Fibroblast of lung (primary cell): ENCODE data around the gene DUSP3. TPM values are rescaled to one million over a fixed set of nuclear protein-coding genes. Genes with fewer than 3 reads are reported as not detected.

ENCODE experiments used
- DNase-seq, 2 donors: peaks; one replicate each; pipeline versions ENCODE4 v3.0.0 to v3.0.0-alpha.2; 2010; ENCODE audit warnings: low read depth in 2 of 2
- H2AFZ ChIP-seq: 2 replicates; pipeline ENCODE4 v1.5.1; 2012; ENCODE audit warnings: low read length, control low read depth, inconsistent platforms
- H3K27ac ChIP-seq: 2 replicates; pipeline ENCODE4 v1.5.1; 2011; ENCODE audit warnings: low read length, control low read depth; ENCODE audit not compliant: insufficient read depth
- H3K27me3 ChIP-seq: 2 replicates; pipeline ENCODE4 v1.5.1; 2011; ENCODE audit warnings: mild to moderate bottlenecking, low read length; ENCODE audit not compliant: control insufficient read depth, insufficient read depth
- H3K36me3 ChIP-seq: 2 replicates; pipeline ENCODE4 v1.5.1; 2011; ENCODE audit warnings: low read length; ENCODE audit not compliant: control insufficient read depth, insufficient read depth
- H3K4me1 ChIP-seq: 2 replicates; pipeline ENCODE4 v1.5.1; 2011; ENCODE audit warnings: low read length; ENCODE audit not compliant: control insufficient read depth, insufficient read depth; ENCODE audit errors: extremely low read depth
- H3K4me2 ChIP-seq: 2 replicates; pipeline ENCODE4 v1.5.1; 2011; ENCODE audit warnings: low read length, control low read depth; ENCODE audit not compliant: insufficient read depth; ENCODE audit errors: extremely low read depth
- H3K4me3 ChIP-seq, 4 experiments: fragments of 200-600 bp in 1 of 4; sonication (generic) in 1 of 4; replicated peaks in 1 of 4; 2 replicates each; pipeline ENCODE4 v1.5.1; 2011 to 2016; ENCODE audit warnings: low read length in 4 of 4, low read depth in 3 of 4, mild to moderate bottlenecking in 3 of 4, control low read depth in 2 of 4, inconsistent platforms in 1 of 4, mixed read lengths in 1 of 4; ENCODE audit not compliant: insufficient read depth in 1 of 4; ENCODE audit errors: control extremely low read depth in 1 of 4
- H3K79me2 ChIP-seq: 2 replicates; pipeline ENCODE4 v1.5.1; 2012; ENCODE audit warnings: mild to moderate bottlenecking, low read length, inconsistent platforms; ENCODE audit not compliant: control insufficient read depth, insufficient read depth
- H3K9ac ChIP-seq: 2 replicates; pipeline ENCODE4 v1.5.1; 2011; ENCODE audit warnings: mild to moderate bottlenecking, low read length, control low read depth; ENCODE audit not compliant: insufficient read depth
- H3K9me3 ChIP-seq: 2 replicates; pipeline ENCODE4 v1.5.1; 2012; ENCODE audit warnings: low read depth, low read length; ENCODE audit not compliant: control insufficient read depth, insufficient read depth
- H4K20me1 ChIP-seq: 2 replicates; pipeline ENCODE4 v1.5.1; 2011; ENCODE audit warnings: low read length; ENCODE audit not compliant: control insufficient read depth, insufficient read depth; ENCODE audit errors: extremely low read depth
- CTCF ChIP-seq, 2 donors: IDR thresholded peaks in 1 of 2; conservative IDR thresholded peaks in 1 of 2; 1 replicate in 1 of 2; 2 replicates in 1 of 2; pipeline ENCODE4 v1.5.1; 2011 to 2012; ENCODE audit warnings: low read length in 2 of 2, control low read depth in 1 of 2, inconsistent platforms in 1 of 2, low read depth in 1 of 2, mild to moderate bottlenecking in 1 of 2
- EZH2 ChIP-seq: IDR thresholded peaks from 2 replicates; pipeline ENCODE4 v1.5.1; 2012; ENCODE audit warnings: low read length, control low read depth, mild to moderate bottlenecking; ENCODE audit errors: missing control alignments
- polyA plus RNA-seq, 2 donors: library from polyadenylated mRNA; depleted of rRNA in 1 of 2; stranded (reverse) in 1 of 2; unstranded in 1 of 2; fragments of >200 nt; gene quantifications; 2 replicates each; pipeline ENCODE4 v1.2.1, GENCODE V29; 2011 to 2012; ENCODE audit warnings: missing spikeins in 1 of 2
- total RNA-seq: library from RNA; depleted of rRNA; stranded (reverse); fragments of >200 nt; gene quantifications from 2 replicates; pipeline ENCODE4 v1.2.1, GENCODE V29; 2014

Gene DUSP3
- total and polyA plus RNA-seq, 2 donors (not counting 1 experiment from before 2014, with no cell fraction given), result 51.2 to 55.9 TPM

GRCh38 chr17:43805117-43805516 lies 26.3 kb upstream of the DUSP3 start:
- Histone ChIP-seq H4K20me1 (no peaks in the 10 kb centered on the region), H3K9me3 (no peaks in the 10 kb centered on the region), H3K9ac (no peak overlapping the region), H3K36me3 (peaks cover 2% of the 10 kb centered on the region), H3K79me2 (no peaks in the 10 kb centered on the region), H2AFZ (no peak overlapping the region), H3K27me3 (no peaks in the 10 kb centered on the region), H3K4me1 (peaks cover 2% of the 10 kb centered on the region), H3K4me2 (no peak overlapping the region), H3K4me3 (no peak overlapping the region), H3K27ac (no peak overlapping the region)
- TF ChIP-seq CTCF (conservative IDR thresholded peaks at IDR 0.05 in 1 of 2, IDR thresholded peaks at IDR 0.05 in 1 of 2; ENCODE audit: low read depth in 1 of 2, low read length in 2 of 2) (no peak), EZH2 (no peak)
- DNase-seq, result no peak

- Histone ChIP-seq H4K20me1 (no peaks in the 10 kb centered on the region), H2AFZ (no peak overlapping the region), H3K9me3 (no peaks in the 10 kb centered on the region), H3K4me2 (peak overlapping the region; percentile 16), H3K4me1 (peaks cover 2% of the 10 kb centered on the region), H3K4me3 (no peak overlapping the region), H3K27me3 (no peaks in the 10 kb centered on the region), H3K27ac (no peak overlapping the region), H3K9ac (no peak overlapping the region), H3K36me3 (peaks cover 2% of the 10 kb centered on the region), H3K79me2 (no peaks in the 10 kb centered on the region)
- DNase-seq, result peak in 1 of 2 donors; percentile 40
- no peak for TF ChIP-seq EZH2
- TF ChIP-seq CTCF (conservative IDR thresholded peaks at IDR 0.05 in 1 of 2, IDR thresholded peaks at IDR 0.05 in 1 of 2; ENCODE audit: low read depth in 1 of 2, low read length in 2 of 2), result no peak
Observed at GRCh38 chr17:43803758-43804157, 25.0 kb upstream of the DUSP3 start.

GRCh38 chr17:43801844-43802243 lies 23.1 kb upstream of the DUSP3 start:
- no peak overlapping the region for H3K4me2 ChIP-seq
- no peaks in the 10 kb centered on the region for H4K20me1 ChIP-seq
- no peak for TF ChIP-seq CTCF (conservative IDR thresholded peaks at IDR 0.05 in 1 of 2, IDR thresholded peaks at IDR 0.05 in 1 of 2; ENCODE audit: low read depth in 1 of 2, low read length in 2 of 2)
- no peak for TF ChIP-seq EZH2
- H2AFZ ChIP-seq, result no peak overlapping the region
- H3K27ac ChIP-seq, result no peak overlapping the region
- no peak for DNase-seq
- no peak overlapping the region for H3K9ac ChIP-seq
- H3K36me3 ChIP-seq, result peaks cover 2% of the 10 kb centered on the region
- no peaks in the 10 kb centered on the region for H3K9me3 ChIP-seq
- peaks cover 2% of the 10 kb centered on the region for H3K4me1 ChIP-seq
- H3K27me3 ChIP-seq, result no peaks in the 10 kb centered on the region
- no peaks in the 10 kb centered on the region for H3K79me2 ChIP-seq
- H3K4me3 ChIP-seq, result no peak overlapping the region
